D721Med (cell line): ENCODE measurements around the gene LMCD1.
"Not testable (repeated sequence)": the region's sequence is repeated elsewhere in the genome, so short reads cannot be mapped to it uniquely, and the experiment has no call there.

Experiments used
- DNase-seq: peaks from one replicate; pipeline ENCODE4 v3.0.0; 2011; ENCODE audit warnings: low spot score; ENCODE audit not compliant: insufficient read length
- FAIRE-seq: peaks from 2 replicates; lab custom pipeline; 2011; peaks lifted over from hg19 to GRCh38; lab: Jason Lieb, UNC
- TF ChIP-seq, protein P1 (sequence below): IDR thresholded peaks from 2 replicates; pipeline ENCODE4 v1.5.1; 2012; ENCODE audit warnings: mild to moderate bottlenecking, control low read depth; ENCODE audit not compliant: insufficient read depth; ENCODE audit errors: missing control alignments

The LMCD1 gene

DNA sequence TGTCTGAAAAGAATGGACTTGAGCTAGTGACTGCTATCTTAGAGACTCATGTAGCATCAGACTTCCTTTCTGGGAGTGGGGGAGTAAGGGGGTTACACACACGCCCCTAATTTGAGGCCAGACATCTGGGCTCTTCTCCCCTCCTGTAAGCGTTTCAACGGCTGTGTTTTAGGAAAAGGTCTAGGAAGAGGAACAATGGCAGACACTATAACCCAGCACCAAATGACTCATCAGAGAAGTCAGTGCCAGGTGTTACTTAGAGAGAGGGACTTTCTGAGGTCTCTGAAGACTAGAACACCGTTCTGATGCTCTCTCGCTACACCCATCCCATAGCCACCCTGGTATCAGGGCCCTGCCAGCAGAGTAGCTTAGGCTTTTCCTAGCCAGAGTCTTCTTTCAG is 77.5 kb downstream of the LMCD1 start:
- DNase-seq = no peak
- TF ChIP-seq, protein P1, sequence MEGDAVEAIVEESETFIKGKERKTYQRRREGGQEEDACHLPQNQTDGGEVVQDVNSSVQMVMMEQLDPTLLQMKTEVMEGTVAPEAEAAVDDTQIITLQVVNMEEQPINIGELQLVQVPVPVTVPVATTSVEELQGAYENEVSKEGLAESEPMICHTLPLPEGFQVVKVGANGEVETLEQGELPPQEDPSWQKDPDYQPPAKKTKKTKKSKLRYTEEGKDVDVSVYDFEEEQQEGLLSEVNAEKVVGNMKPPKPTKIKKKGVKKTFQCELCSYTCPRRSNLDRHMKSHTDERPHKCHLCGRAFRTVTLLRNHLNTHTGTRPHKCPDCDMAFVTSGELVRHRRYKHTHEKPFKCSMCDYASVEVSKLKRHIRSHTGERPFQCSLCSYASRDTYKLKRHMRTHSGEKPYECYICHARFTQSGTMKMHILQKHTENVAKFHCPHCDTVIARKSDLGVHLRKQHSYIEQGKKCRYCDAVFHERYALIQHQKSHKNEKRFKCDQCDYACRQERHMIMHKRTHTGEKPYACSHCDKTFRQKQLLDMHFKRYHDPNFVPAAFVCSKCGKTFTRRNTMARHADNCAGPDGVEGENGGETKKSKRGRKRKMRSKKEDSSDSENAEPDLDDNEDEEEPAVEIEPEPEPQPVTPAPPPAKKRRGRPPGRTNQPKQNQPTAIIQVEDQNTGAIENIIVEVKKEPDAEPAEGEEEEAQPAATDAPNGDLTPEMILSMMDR = no peak
- no peak for FAIRE-seq

DNA sequence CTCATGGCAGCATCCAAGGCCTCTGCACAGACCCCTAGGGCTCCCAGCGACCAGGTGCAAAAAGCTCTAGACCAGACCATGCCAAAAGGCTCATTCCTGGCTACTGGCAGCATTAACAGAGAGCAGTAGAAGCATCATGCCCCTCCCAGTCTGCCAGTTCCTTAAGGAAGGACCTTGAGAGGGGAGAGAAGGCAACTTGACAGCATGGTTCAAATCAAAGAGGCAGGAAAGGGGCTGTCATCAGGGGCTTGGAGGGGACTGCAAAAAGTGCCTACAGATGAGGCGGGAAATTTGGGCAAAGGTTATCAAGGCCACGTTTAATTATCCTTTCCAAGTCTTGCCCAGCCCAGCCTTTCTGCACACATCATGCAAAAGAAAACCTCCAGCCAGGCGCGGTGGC is 78.3 kb downstream of the LMCD1 start:
- no peak for DNase-seq
- TF ChIP-seq, protein P1 = no peak
- no peak for FAIRE-seq

DNA sequence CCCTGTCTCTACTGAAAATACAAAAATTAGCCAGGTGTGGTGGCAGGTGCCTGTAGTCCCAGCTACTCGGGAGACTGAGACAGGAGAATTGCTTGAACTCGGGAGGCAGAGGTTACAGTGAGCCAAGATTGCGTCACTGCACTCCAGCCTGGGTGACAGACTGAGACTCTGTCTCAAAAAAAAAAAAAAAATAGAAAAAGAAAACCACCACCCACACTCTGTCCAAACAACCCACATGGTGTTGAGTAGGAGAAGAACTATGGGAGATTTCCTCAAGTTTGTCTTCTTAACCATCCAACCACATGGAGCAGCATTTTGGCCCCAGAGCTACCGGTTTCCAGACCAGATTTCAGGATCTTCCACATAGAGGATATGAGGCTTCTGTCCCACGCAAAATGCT is 78.8 kb downstream of the LMCD1 start:
- not testable (repeated sequence) for DNase-seq, FAIRE-seq

DNA sequence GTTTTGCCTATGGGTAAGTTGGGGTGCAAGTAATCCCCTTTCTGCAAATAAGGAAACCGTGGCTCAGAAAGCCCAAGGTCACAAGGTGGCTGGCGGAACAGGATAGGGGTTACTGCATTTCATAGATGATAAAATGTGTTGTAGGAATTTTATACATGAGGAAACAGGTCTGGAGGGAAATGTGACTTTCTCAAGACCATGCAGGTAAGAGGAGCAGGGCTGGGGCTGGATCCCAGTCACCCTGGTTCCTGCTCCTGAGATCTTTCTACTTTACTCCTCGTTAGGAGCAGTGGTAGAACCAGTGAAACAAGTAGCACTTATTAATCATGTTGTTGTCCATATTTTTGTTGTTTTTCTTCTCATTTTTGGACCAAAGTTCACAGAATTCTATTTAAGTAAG is 79.8 kb downstream of the LMCD1 start:
- TF ChIP-seq, protein P1 = no peak
- FAIRE-seq = no peak
- DNase-seq = no peak

DNA sequence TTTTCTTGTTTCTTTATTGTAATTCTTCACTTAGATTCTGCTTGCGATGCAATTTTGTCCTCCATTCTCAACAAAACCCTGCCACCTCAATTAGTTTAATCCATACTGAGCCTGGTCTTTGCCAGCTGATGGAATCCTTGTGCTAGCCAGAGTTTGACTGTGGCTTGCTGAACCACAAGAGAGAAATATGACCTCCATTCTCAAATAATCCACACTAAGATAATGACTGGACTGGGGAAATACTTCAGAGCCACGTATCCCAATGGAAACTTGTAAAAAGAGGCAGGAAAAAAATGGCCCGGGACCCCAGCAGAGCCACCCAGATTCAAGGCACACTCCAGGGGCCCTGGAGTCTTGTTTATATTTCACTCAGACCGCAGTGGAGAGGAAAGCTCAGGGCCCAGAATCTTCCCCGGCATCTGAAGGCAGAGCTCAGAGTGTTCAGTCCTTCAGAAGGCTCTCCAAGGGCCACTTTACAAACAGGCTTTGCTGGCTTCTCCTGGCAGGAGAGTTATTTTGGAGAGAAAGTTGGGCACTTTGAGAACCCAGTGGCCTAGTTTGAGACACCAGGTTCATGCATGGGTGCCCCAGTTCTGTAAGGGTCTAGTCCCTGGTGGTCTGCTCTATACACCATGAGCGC is 80.3 kb downstream of the LMCD1 start:
- DNase-seq = no peak
- FAIRE-seq = no peak
- TF ChIP-seq, protein P1 = no peak

DNA sequence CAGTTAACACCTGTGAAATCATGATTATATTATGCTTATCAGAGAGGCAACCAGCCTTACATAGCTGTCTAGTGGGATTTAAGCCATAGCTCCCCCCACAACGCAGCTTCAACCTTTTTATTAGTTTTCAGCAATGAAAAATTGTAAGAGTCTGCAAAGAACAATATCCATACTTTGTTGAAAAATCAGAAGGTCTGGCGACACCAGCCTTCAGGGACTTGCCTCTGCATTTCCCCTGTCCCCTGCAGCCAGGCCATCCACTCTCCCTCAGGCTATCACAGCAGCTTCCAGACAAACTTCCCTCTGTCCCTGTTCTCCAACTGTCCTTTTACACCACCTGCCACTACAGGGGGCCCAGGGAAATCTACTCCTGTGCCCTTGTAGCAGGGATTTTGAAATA is 83.0 kb downstream of the LMCD1 start:
- TF ChIP-seq, protein P1 = no peak
- no peak for FAIRE-seq

DNA sequence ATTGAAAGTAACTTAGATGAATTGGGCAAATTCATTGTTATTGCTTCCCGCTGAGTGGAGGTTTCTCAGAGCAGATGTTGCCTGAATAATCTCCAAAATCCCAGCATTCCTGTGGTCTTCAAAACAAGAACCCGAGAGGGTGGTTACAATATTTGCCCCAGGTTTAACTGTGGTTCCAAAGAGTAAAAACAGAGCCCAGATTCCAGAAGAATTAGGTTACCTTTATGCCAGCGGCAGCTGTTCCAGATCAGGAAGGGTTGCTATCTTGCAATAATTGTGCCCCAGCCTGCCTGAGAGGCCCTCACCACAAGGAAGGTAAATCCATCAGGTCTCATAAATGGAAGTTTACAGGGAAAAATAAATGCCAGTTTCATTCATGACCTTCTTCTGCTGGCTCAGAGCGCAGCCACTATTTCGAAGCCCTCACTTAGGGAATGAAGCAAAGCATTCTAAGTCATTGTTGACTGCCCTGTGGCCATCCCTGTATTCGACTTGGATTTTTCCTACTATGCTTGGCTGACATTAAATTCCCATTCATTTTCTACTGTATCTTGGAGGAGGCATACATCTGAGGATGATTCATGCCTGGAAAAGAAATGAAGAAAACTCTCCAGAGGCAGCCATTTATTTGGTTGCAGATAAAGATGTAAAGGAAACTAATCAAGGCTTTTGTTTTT is 88.4 kb downstream of the LMCD1 start:
- DNase-seq (no peak), FAIRE-seq (no peak)
- TF ChIP-seq, protein P1 = no peak

More for the DNA sequence above, 83.0 kb downstream of the LMCD1 start:
- DNase-seq = no peak
